ENCODE data around the gene KCNK5. TPM values are rescaled to one million over a fixed set of nuclear protein-coding genes. Genes with fewer than 3 reads are reported as not detected.
A peak's percentile ranks its signal among the peaks of the same experiment; 100 is the strongest.

Gene KCNK5
- total RNA-seq, 2 donors from 2014 or later, result 29.8 to 32.2 TPM

DNA sequence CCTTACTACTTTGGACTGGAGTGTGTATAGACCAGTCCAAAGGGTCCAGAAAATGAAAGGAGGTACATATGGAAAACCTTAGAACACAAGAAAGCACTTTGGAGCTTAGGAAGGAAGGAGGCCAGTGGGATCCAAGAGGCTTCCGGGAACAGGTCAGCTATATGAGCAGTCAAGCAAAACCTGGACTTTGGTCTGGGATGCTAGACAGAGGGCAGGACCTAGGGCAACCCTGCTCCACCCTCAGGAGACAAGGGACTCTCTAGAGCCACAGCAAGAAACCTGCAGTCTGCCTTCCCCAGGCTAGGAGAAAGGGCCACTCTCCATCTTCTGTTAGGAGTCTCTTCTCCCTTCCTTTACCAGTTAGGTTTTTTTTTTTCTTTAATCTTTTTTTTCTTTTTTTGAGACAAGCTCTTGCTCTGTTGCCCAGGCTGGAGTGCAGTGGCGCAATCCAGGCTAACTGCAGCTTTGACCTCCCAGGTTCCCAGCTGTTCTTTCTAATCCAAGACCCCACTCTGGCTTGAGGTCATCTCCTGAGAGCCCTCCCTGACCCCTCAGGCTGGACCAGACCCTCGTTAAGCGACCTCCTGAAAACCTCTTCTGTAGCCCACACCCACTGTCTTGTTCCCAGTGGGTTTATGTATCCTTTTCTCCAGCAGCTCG, 4.6 kb downstream of the KCNK5 start:
- DNase-seq, result no peak
- peaks cover 5% of the 10 kb centered on the region for H3K36me3 ChIP-seq (ENCODE audit: control insufficient read depth, insufficient read depth, low read length)
- Mint-ChIP-seq H3K27me3 (ENCODE audit: insufficient read depth) (peaks cover 7% of the 10 kb centered on the region), H3K27ac (peak overlapping the region; percentile 39), H3K4me1 (peaks cover 81% of the 10 kb centered on the region), H3K4me3 (no peak overlapping the region), H3K9me3 (no peaks in the 10 kb centered on the region), H3K36me3 (ENCODE audit: low read depth) (peaks cover 24% of the 10 kb centered on the region)
- 89 to 92% methylated on average over 5 of the region's 5 CpGs for WGBS, 2 experiments (ENCODE audit: insufficient coverage in 1 of 2, insufficient read length in 1 of 2)
- no peak overlapping the region for H3K4me3 ChIP-seq (ENCODE audit: low read length)
- TF ChIP-seq, protein P1, sequence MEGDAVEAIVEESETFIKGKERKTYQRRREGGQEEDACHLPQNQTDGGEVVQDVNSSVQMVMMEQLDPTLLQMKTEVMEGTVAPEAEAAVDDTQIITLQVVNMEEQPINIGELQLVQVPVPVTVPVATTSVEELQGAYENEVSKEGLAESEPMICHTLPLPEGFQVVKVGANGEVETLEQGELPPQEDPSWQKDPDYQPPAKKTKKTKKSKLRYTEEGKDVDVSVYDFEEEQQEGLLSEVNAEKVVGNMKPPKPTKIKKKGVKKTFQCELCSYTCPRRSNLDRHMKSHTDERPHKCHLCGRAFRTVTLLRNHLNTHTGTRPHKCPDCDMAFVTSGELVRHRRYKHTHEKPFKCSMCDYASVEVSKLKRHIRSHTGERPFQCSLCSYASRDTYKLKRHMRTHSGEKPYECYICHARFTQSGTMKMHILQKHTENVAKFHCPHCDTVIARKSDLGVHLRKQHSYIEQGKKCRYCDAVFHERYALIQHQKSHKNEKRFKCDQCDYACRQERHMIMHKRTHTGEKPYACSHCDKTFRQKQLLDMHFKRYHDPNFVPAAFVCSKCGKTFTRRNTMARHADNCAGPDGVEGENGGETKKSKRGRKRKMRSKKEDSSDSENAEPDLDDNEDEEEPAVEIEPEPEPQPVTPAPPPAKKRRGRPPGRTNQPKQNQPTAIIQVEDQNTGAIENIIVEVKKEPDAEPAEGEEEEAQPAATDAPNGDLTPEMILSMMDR (conservative IDR thresholded peaks at IDR 0.05), result no peak
- H3K27me3 ChIP-seq (ENCODE audit: control insufficient read depth, insufficient read depth, low read length, poor library complexity, severe bottlenecking), result no peaks in the 10 kb centered on the region
- peaks cover 18% of the 10 kb centered on the region for H3K4me1 ChIP-seq (ENCODE audit: control insufficient read depth, insufficient read depth, low read length)
- no peak overlapping the region for H3K27ac ChIP-seq (ENCODE audit: low read depth, low read length)
- no peak overlapping the region for H3K9ac ChIP-seq (ENCODE audit: extremely low read depth, low read length, poor library complexity, severe bottlenecking)
- H3K9me3 ChIP-seq (ENCODE audit: control insufficient read depth, low read length), result peaks cover 7% of the 10 kb centered on the region

DNA sequence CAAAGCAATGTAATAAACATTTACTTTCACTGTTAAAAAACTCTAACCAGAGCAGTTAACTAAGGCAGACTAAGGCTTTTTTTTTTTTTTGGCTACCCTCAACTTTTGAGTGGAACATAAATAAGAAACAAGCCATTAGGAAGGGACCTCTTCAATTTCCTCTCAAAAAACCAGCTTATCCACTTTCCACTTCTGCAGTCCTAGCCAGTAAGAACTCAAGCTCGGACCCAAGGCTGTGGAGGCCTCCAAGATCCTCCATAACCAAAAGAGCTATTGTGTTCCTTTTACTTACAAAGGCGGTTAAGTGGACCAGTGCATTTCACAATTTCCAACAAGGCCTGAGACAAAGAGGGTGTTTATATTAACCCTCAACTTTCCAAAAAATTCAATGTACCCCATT, 5.3 kb downstream of the KCNK5 start:
- TF ChIP-seq, protein P1 (conservative IDR thresholded peaks at IDR 0.05), result no peak
- Mint-ChIP-seq H3K36me3 (ENCODE audit: low read depth) (peaks cover 24% of the 10 kb centered on the region), H3K27me3 (ENCODE audit: insufficient read depth) (peaks cover 7% of the 10 kb centered on the region), H3K27ac (no peak overlapping the region), H3K4me1 (peaks cover 84% of the 10 kb centered on the region), H3K4me3 (no peak overlapping the region), H3K9me3 (no peaks in the 10 kb centered on the region)
- H3K9ac ChIP-seq (ENCODE audit: extremely low read depth, low read length, poor library complexity, severe bottlenecking), result no peak overlapping the region
- H3K4me3 ChIP-seq (ENCODE audit: low read length), result no peak overlapping the region
- no peaks in the 10 kb centered on the region for H3K27me3 ChIP-seq (ENCODE audit: control insufficient read depth, insufficient read depth, low read length, poor library complexity, severe bottlenecking)
- no peak overlapping the region for H3K27ac ChIP-seq (ENCODE audit: low read depth, low read length)
- WGBS, 2 experiments (ENCODE audit: insufficient coverage in 1 of 2, insufficient read length in 1 of 2), result 91 to 100% methylated on average over 2 of the region's 2 CpGs
- peaks cover 5% of the 10 kb centered on the region for H3K36me3 ChIP-seq (ENCODE audit: control insufficient read depth, insufficient read depth, low read length)
- no peak for DNase-seq
- H3K4me1 ChIP-seq (ENCODE audit: control insufficient read depth, insufficient read depth, low read length), result peaks cover 18% of the 10 kb centered on the region
- H3K9me3 ChIP-seq (ENCODE audit: control insufficient read depth, low read length), result peaks cover 7% of the 10 kb centered on the region

DNA sequence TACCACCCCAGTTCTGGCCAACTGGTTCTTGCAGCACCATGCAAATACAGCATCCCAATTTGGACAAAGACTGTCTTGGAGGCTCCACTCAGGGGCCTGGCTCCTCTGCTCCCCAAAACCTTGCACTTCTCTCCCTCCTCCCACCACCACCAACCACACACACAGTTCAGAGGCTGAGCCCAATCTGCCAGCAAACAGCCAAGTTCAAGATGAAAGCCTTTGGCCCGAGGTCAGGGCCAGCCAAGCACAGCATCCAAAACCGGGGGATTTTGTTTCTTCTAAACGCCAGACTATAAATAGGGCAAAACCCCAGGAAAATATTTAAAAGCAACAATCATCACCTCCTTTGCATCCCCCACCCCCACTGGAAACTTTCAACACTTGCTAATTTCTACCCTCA, 5.7 kb downstream of the KCNK5 start:
- TF ChIP-seq, protein P1 (conservative IDR thresholded peaks at IDR 0.05), result no peak
- no peak overlapping the region for H3K4me3 Mint-ChIP-seq
- peaks cover 18% of the 10 kb centered on the region for H3K4me1 ChIP-seq (ENCODE audit: control insufficient read depth, insufficient read depth, low read length)
- H3K27me3 Mint-ChIP-seq (ENCODE audit: insufficient read depth), result peaks cover 7% of the 10 kb centered on the region
- no peaks in the 10 kb centered on the region for H3K9me3 Mint-ChIP-seq
- DNase-seq, result peak; percentile 32
- no peak overlapping the region for H3K27ac ChIP-seq (ENCODE audit: low read depth, low read length)
- H3K4me1 Mint-ChIP-seq, result peaks cover 88% of the 10 kb centered on the region
- no peak overlapping the region for H3K9ac ChIP-seq (ENCODE audit: extremely low read depth, low read length, poor library complexity, severe bottlenecking)
- H3K36me3 ChIP-seq (ENCODE audit: control insufficient read depth, insufficient read depth, low read length), result peaks cover 5% of the 10 kb centered on the region
- no peak overlapping the region for H3K27ac Mint-ChIP-seq
- H3K27me3 ChIP-seq (ENCODE audit: control insufficient read depth, insufficient read depth, low read length, poor library complexity, severe bottlenecking), result no peaks in the 10 kb centered on the region
- H3K9me3 ChIP-seq (ENCODE audit: control insufficient read depth, low read length), result peaks cover 7% of the 10 kb centered on the region
- no peak overlapping the region for H3K4me3 ChIP-seq (ENCODE audit: low read length)
- H3K36me3 Mint-ChIP-seq (ENCODE audit: low read depth), result peaks cover 24% of the 10 kb centered on the region
- 89 to 96% methylated on average over 3 of the region's 3 CpGs for WGBS, 2 experiments (ENCODE audit: insufficient coverage in 1 of 2, insufficient read length in 1 of 2)
